GM12874 (cell line): ENCODE results near the gene SZRD1.

Source experiments
- TF ChIP-seq, protein P1 (sequence below): IDR thresholded peaks from 2 replicates; pipeline ENCODE4 v1.5.1; 2011; ENCODE audit warnings: low read depth, mild to moderate bottlenecking, control low read depth, low read length, moderate library complexity; ENCODE audit not compliant: insufficient read depth

Gene SZRD1

DNA sequence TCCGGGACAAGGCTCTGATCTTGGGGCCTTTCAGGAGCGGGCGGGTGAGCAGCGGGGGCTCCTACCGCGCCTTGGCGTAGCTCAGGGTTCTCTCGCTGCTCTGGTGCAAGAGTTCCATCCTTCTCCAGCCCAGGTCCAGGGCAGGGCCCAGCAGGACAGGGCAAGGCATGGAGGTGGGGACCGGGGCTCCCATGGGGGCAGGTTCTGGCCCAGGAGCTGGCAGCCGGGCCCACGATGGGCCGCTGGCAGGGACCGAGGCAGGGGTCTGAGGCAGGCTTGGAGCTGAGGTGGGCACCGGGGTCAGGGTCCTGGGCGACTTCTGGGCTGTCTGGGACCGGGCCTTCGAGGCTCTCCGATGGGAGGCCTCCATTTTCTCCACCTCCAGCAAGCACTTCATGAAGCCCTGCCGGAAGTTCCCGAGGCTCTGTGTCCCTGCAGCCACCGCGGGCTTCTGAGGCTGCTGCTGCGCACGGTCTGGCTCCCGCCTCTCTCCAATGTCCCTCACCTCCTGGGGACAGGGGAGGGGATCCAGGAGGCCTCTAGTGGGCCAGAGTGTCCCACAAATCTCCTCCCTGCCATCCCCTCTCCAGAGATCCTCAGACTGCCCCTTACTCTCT is 42.6 kb downstream of the SZRD1 start:
- TF ChIP-seq, protein P1, sequence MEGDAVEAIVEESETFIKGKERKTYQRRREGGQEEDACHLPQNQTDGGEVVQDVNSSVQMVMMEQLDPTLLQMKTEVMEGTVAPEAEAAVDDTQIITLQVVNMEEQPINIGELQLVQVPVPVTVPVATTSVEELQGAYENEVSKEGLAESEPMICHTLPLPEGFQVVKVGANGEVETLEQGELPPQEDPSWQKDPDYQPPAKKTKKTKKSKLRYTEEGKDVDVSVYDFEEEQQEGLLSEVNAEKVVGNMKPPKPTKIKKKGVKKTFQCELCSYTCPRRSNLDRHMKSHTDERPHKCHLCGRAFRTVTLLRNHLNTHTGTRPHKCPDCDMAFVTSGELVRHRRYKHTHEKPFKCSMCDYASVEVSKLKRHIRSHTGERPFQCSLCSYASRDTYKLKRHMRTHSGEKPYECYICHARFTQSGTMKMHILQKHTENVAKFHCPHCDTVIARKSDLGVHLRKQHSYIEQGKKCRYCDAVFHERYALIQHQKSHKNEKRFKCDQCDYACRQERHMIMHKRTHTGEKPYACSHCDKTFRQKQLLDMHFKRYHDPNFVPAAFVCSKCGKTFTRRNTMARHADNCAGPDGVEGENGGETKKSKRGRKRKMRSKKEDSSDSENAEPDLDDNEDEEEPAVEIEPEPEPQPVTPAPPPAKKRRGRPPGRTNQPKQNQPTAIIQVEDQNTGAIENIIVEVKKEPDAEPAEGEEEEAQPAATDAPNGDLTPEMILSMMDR: no peak

DNA sequence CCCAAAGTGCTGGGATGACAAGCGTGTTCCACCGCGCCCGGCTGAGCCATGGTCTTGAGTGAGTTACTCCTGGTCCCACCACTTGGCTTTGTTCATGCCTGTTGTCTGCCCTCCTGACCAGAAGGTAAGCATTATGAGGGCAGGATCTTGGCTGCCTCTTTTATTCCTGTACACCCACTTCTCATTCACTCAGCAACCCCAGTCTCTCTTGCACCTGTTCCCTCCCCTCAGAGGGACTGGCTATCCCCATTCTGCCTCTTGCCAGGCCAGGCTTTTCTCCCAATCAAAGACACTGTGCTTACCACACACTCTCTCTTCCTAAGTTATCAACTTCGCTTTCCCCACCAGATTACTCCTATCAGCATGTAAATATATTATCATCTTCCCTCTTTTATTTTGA is 43.8 kb downstream of the SZRD1 start:
- TF ChIP-seq, protein P1: no peak

DNA sequence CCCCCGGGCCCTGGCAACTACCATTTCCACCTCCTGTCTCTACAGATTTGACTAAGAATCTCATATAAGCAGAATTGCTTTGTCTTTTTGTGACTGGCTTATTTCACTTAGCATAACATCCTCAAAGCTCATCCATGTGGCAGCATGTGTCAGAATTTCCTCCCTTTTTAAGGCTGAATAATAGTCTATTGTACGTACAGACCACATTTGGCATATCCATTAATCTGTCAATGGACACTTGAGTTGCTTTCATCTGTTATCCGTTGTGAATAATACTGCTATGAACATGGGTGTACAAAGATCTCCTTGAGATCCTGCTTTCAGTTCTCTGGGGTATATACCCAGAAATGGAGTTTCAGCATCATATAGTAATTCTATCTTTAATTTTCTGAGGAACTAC is 46.1 kb downstream of the SZRD1 start:
- TF ChIP-seq, protein P1: no peak

DNA sequence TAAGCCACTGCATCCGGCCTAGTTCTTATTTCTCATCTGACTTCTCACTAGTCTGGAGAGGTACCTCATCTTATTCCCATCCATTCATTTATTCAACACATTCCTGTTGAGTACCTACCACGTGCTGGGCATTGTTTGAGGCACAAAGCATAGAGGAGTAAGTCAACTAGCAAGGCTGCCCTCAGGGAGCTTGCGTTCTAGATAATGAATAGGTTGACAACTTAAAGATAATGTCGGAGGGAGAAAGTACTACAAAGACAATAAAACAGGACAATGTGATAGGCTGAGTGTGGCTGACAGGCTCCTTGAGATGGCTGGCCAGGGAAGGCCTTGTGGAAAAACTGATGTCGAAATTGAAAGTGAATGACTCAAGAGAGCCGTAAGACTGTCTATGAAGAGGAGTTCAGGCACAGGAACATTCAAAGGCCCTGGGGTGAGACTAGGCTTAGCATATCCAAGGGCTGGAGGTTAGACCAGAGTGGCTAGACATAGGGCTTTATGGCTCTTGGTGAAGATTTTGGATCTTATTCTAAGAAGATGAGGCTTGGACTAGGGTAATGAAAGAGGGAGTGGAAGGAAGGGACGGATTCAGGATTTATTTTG is 51.9 kb downstream of the SZRD1 start:
- TF ChIP-seq, protein P1: no peak

DNA sequence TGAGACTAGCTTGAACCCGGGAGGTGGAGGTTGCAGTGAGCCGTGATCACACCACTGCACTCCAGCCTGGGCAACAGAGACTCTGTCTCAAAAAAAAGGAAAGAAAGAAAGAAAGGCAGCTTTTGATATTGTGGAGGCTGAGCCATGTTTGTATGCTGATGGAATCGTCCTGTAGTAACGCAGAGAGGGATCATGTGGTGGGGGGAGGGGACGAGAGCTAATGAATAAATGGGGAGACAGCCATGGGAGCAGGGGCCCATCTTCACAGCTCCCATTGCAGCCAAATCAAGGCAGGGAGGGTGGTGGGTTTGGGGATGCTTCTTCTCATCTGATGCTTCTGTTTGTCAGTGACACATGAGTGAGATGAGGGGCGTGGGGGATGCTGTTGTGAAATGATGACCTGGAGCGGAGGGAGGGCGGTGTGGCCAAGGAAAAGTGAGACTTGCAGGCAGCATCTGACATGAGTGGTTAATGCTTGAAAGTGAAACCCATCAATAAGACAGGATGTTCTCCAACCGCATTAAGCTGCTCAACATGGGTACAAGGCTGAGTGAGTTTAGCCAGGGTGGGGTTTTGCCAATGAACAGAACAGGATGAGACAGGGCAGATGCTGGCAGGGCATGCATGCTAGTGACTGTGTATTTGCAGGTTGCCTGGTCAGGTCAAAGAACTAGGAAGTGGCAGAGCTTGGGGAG is 53.5 kb downstream of the SZRD1 start:
- TF ChIP-seq, protein P1: no peak

DNA sequence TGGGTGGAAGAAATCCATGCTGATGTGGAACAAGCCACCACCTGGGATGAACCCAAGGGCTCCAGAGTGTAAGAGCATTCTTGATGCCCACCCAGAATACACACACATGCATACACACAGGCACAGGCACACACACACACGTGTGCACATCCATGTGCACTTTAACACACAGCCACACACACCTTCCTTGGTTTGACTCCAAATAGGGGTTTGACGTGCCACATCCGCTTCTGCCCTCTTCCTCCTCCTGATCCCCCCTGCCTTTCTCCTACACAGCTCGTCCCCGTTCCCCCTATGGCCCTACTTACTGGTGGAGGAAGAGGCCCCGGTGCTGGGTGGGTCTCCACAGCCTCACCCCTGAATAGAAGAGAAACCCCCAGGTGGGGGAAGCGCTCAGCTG is 54.2 kb downstream of the SZRD1 start:
- TF ChIP-seq, protein P1: no peak

DNA sequence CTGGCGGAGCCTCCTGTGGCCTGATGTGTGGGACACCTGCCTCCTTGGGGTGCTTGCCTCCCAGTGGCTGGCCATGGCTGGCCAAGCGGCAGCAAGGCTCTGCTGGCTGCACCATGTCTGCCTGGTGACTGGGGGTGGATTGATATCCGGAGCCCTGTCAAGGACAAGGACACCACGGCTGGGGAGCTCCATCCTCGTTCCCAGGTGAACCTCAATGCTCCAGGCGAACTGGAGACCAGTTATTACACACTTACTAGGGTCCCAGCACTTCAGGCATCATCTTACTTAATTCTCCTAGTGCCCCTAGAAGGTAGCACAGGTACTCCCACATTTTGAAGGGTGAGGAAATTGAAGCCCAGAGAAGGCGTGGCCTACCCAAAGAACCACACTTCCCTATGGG is 55.0 kb downstream of the SZRD1 start:
- TF ChIP-seq, protein P1: no peak
